Activated B cell treated with CpG ODN at 0.5 μM for 24 hours (primary cell): ENCODE measurements around the gene AKAP13. TPM values are rescaled to one million over a fixed set of nuclear protein-coding genes. Genes with fewer than 3 reads are reported as not detected.
"Not testable (repeated sequence)": the region's sequence is repeated elsewhere in the genome, so short reads cannot be mapped to it uniquely, and the experiment has no call there.

Experiments used
- ATAC-seq: fragments of 200-7000 bp; cut with Tn5 transposase; one replicate; pipeline ENCODE4 v1.10.0; 2021; ENCODE audit warnings: low read depth, mild to moderate bottlenecking, moderate library complexity
- CTCF ChIA-PET: fragments of 350-600 bp; sonication (Branson Sonifier 250); formaldehyde crosslinking; loops from one replicate; lab custom pipeline; 2021; ENCODE audit warnings: antibody characterized with exemption; lab: Charles Lee
- POLR2A ChIA-PET: fragments of 350-600 bp; sonication (Branson Sonifier 250); formaldehyde crosslinking; loops from one replicate; lab custom pipeline; 2021; ENCODE audit warnings: antibody characterized with exemption; lab: Charles Lee
- DNase-seq: peaks from one replicate; pipeline ENCODE4 v3.0.0; 2022
- H3K27ac Mint-ChIP-seq: one replicate; pipeline ENCODE4 v1.8.0; 2020; ENCODE audit warnings: mixed read lengths
- H3K27me3 Mint-ChIP-seq: one replicate; pipeline ENCODE4 v1.8.0; 2021; ENCODE audit warnings: mixed read lengths
- H3K36me3 Mint-ChIP-seq: one replicate; pipeline ENCODE4 v1.8.0; 2021; ENCODE audit warnings: low read depth, mixed read lengths
- H3K4me1 Mint-ChIP-seq: one replicate; pipeline ENCODE4 v1.8.0; 2021; ENCODE audit warnings: mixed read lengths
- H3K4me3 Mint-ChIP-seq: one replicate; pipeline ENCODE4 v1.8.0; 2020; ENCODE audit warnings: mild to moderate bottlenecking, mixed read lengths
- H3K9me3 Mint-ChIP-seq: one replicate; pipeline ENCODE4 v1.8.0; 2020; ENCODE audit warnings: mixed read lengths
- intact Hi-C: fragments of 100-400 bp; cut with micrococcal nuclease; formaldehyde crosslinking; loops from one replicate; pipeline ENCODE4 v1.15.1; 2024
- total RNA-seq: library from RNA; stranded (reverse); gene quantifications from 2 replicates; pipeline ENCODE4 v1.2.3, GENCODE V29; 2022
- TF ChIP-seq, protein P1 (sequence below): fragments of 200-600 bp; IDR thresholded peaks from one replicate; pipeline ENCODE4 v1.8.0; 2022; ENCODE audit warnings: antibody characterized with exemption, mild to moderate bottlenecking

The AKAP13 gene
- total RNA-seq, 1 donor from 2014 or later = 290 TPM

DNA sequence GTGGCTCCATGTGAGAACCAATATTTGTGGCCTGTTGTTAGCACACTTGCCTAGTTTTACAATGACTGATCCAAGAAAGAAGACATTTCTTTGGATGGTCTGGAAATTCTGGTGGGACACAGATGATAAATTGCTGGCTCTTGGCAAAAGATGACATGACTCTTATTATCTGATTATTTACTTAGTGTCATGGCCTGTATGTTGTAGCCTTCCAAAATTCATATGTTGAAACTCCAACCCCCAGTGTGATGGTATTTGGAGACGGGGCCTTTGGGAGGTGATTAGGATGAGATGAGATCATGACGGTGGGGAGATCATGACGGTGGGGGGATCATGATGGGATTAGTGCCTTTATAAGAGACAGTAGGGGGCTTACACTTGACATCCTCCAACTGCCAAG, 30.0 kb upstream of the AKAP13 start:
- Mint-ChIP-seq H3K4me1 (peaks cover 4% of the 10 kb centered on the region), H3K4me3 (no peak overlapping the region), H3K36me3 (no peaks in the 10 kb centered on the region), H3K27ac (no peak overlapping the region), H3K27me3 (no peaks in the 10 kb centered on the region), H3K9me3 (no peaks in the 10 kb centered on the region)
- ATAC-seq (no peak), DNase-seq (no peak)
- TF ChIP-seq, protein P1, sequence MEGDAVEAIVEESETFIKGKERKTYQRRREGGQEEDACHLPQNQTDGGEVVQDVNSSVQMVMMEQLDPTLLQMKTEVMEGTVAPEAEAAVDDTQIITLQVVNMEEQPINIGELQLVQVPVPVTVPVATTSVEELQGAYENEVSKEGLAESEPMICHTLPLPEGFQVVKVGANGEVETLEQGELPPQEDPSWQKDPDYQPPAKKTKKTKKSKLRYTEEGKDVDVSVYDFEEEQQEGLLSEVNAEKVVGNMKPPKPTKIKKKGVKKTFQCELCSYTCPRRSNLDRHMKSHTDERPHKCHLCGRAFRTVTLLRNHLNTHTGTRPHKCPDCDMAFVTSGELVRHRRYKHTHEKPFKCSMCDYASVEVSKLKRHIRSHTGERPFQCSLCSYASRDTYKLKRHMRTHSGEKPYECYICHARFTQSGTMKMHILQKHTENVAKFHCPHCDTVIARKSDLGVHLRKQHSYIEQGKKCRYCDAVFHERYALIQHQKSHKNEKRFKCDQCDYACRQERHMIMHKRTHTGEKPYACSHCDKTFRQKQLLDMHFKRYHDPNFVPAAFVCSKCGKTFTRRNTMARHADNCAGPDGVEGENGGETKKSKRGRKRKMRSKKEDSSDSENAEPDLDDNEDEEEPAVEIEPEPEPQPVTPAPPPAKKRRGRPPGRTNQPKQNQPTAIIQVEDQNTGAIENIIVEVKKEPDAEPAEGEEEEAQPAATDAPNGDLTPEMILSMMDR = no peak
- ChIA-PET CTCF (no interaction called here), POLR2A (no interaction called here)
- intact Hi-C loops = no loop called here

- H3K9me3 Mint-ChIP-seq, CTCF ChIA-PET, H3K27me3 Mint-ChIP-seq, H3K4me1 Mint-ChIP-seq, intact Hi-C loops, POLR2A ChIA-PET, ATAC-seq, DNase-seq, H3K4me3 Mint-ChIP-seq, H3K36me3 Mint-ChIP-seq, H3K27ac Mint-ChIP-seq: not testable (repeated sequence)
These were observed 28.9 kb upstream of the AKAP13 start for GRCh38 chr15:85351501-85351900.

DNA sequence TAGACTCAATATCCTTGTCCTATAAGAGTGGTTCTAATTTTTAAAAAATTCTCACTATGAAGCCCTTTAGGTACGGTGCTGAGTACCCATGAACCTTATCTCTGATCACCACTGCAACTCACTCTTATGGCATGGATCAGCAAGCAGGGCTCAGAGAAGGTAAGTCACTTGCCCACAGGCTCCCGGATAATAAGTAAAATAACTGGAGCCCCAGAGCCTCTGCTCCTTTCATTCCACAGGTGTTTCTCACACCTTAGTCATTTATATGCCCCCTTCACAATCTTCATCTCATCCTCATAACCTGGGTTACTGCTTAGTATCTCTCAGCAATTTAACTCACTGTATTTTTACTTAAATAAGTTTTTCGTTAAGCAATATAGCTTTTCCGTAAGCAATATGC, 28.4 kb upstream of the AKAP13 start:
- Mint-ChIP-seq H3K36me3 (no peaks in the 10 kb centered on the region), H3K27ac (no peak overlapping the region), H3K27me3 (no peaks in the 10 kb centered on the region), H3K9me3 (no peaks in the 10 kb centered on the region), H3K4me1 (no peaks in the 10 kb centered on the region), H3K4me3 (no peak overlapping the region)
- ChIA-PET CTCF (no interaction called here), POLR2A (no interaction called here)
- intact Hi-C loops = no loop called here
- DNase-seq = no peak
- TF ChIP-seq, protein P1 = no peak
- ATAC-seq = no peak

GRCh38 chr15:85353516-85353915, 26.9 kb upstream of the AKAP13 start:
- TF ChIP-seq, protein P1 = no peak

DNA sequence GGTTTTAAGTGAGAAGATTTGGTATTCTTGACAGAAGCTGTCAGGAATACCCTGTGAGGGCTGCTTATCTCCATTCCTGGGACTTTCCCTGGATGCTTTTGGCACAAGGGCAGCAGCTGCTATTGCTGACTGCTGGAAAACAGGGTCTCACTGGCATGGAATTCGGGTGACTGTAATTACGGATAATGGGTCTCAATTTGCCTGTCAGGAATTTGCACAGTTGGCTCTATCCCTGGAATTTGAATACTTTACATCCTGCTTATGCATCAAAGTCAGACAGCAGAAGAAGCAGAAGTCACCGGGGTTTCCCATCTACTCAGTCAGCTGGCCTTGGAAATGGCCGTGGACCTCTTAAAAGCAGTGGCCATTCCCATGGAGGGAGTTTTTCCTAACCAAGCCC, 25.9 kb upstream of the AKAP13 start:
- CTCF ChIA-PET = no interaction called here
- no peak overlapping the region for H3K27ac Mint-ChIP-seq
- peaks cover 8% of the 10 kb centered on the region for H3K4me1 Mint-ChIP-seq

More at GRCh38 chr15:85353516-85353915, 26.9 kb upstream of the AKAP13 start:
- DNase-seq (no peak), ATAC-seq (no peak)
- Mint-ChIP-seq H3K27me3 (no peaks in the 10 kb centered on the region), H3K9me3 (no peaks in the 10 kb centered on the region), H3K4me3 (no peak overlapping the region), H3K27ac (no peak overlapping the region), H3K4me1 (peaks cover 8% of the 10 kb centered on the region), H3K36me3 (no peaks in the 10 kb centered on the region)
- ChIA-PET CTCF (no interaction called here), POLR2A (no interaction called here)
- intact Hi-C loops = no loop called here

More for the DNA sequence above, 25.9 kb upstream of the AKAP13 start:
- Mint-ChIP-seq H3K27me3 (no peaks in the 10 kb centered on the region), H3K4me3 (no peak overlapping the region), H3K9me3 (no peaks in the 10 kb centered on the region), H3K36me3 (no peaks in the 10 kb centered on the region)
- DNase-seq = no peak
- TF ChIP-seq, protein P1 = no peak
- intact Hi-C loops = no loop called here
- POLR2A ChIA-PET = interaction anchor here (0.6 kb wide), 1 partner anchor 34 kb away, joined by 11 read pairs; no protein-coding TSS in a partner anchor
- ATAC-seq = no peak
